ENCODE results near the gene GSTM3. TPM values are rescaled to one million over a fixed set of nuclear protein-coding genes. Genes with fewer than 3 reads are reported as not detected.
"Not testable (repeated sequence)": the region's sequence is repeated elsewhere in the genome, so short reads cannot be mapped to it uniquely, and the experiment has no call there.

GSTM3 gene
- total RNA-seq, 1 donor from 2014 or later, result 8.3 TPM

- Mint-ChIP-seq H3K4me3 (ENCODE audit: unreplicated experiment) (no peak overlapping the region), H3K4me1 (ENCODE audit: low read depth, unreplicated experiment) (no peaks in the 10 kb centered on the region), H3K9me3 (ENCODE audit: unreplicated experiment) (no peaks in the 10 kb centered on the region), H3K36me3 (ENCODE audit: unreplicated experiment) (no peaks in the 10 kb centered on the region), H3K27me3 (ENCODE audit: unreplicated experiment) (peaks cover 3% of the 10 kb centered on the region), H3K27ac (ENCODE audit: unreplicated experiment) (no peak overlapping the region)
- TF ChIP-seq CTCF (IDR thresholded peaks at IDR 0.05; ENCODE audit: partially characterized antibody, unreplicated experiment), result no peak
- no peak for DNase-seq
Measured at GRCh38 chr1:109750920-109751319, 10.1 kb upstream of the GSTM3 start.

GRCh38 chr1:109750241-109750882, 9.5 kb upstream of the GSTM3 start:
- Mint-ChIP-seq H3K36me3 (ENCODE audit: unreplicated experiment) (no peaks in the 10 kb centered on the region), H3K9me3 (ENCODE audit: unreplicated experiment) (no peaks in the 10 kb centered on the region), H3K4me3 (ENCODE audit: unreplicated experiment) (no peak overlapping the region), H3K27me3 (ENCODE audit: unreplicated experiment) (peaks cover 3% of the 10 kb centered on the region), H3K27ac (ENCODE audit: unreplicated experiment) (no peak overlapping the region), H3K4me1 (ENCODE audit: low read depth, unreplicated experiment) (no peaks in the 10 kb centered on the region)
- no peak for TF ChIP-seq CTCF (IDR thresholded peaks at IDR 0.05; ENCODE audit: partially characterized antibody, unreplicated experiment)
- no peak for DNase-seq

GRCh38 chr1:109749221-109749620, 8.4 kb upstream of the GSTM3 start:
- Mint-ChIP-seq H3K9me3 (ENCODE audit: unreplicated experiment) (no peaks in the 10 kb centered on the region), H3K27me3 (ENCODE audit: unreplicated experiment) (peaks cover 3% of the 10 kb centered on the region), H3K27ac (ENCODE audit: unreplicated experiment) (no peak overlapping the region), H3K36me3 (ENCODE audit: unreplicated experiment) (no peaks in the 10 kb centered on the region), H3K4me1 (ENCODE audit: low read depth, unreplicated experiment) (no peaks in the 10 kb centered on the region), H3K4me3 (ENCODE audit: unreplicated experiment) (no peak overlapping the region)
- DNase-seq, result no peak
- TF ChIP-seq CTCF (IDR thresholded peaks at IDR 0.05; ENCODE audit: partially characterized antibody, unreplicated experiment), result no peak

GRCh38 chr1:109748311-109748710, 7.5 kb upstream of the GSTM3 start:
- not testable (repeated sequence) for H3K4me1 Mint-ChIP-seq (ENCODE audit: low read depth, unreplicated experiment); H3K36me3 Mint-ChIP-seq (ENCODE audit: unreplicated experiment); H3K27ac Mint-ChIP-seq (ENCODE audit: unreplicated experiment); H3K9me3 Mint-ChIP-seq (ENCODE audit: unreplicated experiment); H3K4me3 Mint-ChIP-seq (ENCODE audit: unreplicated experiment); DNase-seq; H3K27me3 Mint-ChIP-seq (ENCODE audit: unreplicated experiment)

GRCh38 chr1:109739738-109740614, 862 bp downstream of the GSTM3 start:
- H3K27me3 Mint-ChIP-seq (ENCODE audit: unreplicated experiment), result peaks cover 7% of the 10 kb centered on the region
- H3K36me3 Mint-ChIP-seq (ENCODE audit: unreplicated experiment), result no peaks in the 10 kb centered on the region
- H3K4me1 Mint-ChIP-seq (ENCODE audit: low read depth, unreplicated experiment), result peaks cover 3% of the 10 kb centered on the region
- peak overlapping the region; percentile 79 for H3K4me3 Mint-ChIP-seq (ENCODE audit: unreplicated experiment)
- H3K27ac Mint-ChIP-seq (ENCODE audit: unreplicated experiment), result no peak overlapping the region
- TF ChIP-seq CTCF (IDR thresholded peaks at IDR 0.05; ENCODE audit: partially characterized antibody, unreplicated experiment), result no peak
- peak; percentile 81 for DNase-seq
- no peaks in the 10 kb centered on the region for H3K9me3 Mint-ChIP-seq (ENCODE audit: unreplicated experiment)
